Epidermal melanocyte (primary cell): Measurements from ENCODE around the gene RPTN.
"Not testable (repeated sequence)": the region's sequence is repeated elsewhere in the genome, so short reads cannot be mapped to it uniquely, and the experiment has no call there.

Experiments used
- DNase-seq: peaks from one replicate; pipeline ENCODE4 v3.0.0; 2011; ENCODE audit warnings: low spot score; ENCODE audit not compliant: insufficient read length

The RPTN gene

DNA sequence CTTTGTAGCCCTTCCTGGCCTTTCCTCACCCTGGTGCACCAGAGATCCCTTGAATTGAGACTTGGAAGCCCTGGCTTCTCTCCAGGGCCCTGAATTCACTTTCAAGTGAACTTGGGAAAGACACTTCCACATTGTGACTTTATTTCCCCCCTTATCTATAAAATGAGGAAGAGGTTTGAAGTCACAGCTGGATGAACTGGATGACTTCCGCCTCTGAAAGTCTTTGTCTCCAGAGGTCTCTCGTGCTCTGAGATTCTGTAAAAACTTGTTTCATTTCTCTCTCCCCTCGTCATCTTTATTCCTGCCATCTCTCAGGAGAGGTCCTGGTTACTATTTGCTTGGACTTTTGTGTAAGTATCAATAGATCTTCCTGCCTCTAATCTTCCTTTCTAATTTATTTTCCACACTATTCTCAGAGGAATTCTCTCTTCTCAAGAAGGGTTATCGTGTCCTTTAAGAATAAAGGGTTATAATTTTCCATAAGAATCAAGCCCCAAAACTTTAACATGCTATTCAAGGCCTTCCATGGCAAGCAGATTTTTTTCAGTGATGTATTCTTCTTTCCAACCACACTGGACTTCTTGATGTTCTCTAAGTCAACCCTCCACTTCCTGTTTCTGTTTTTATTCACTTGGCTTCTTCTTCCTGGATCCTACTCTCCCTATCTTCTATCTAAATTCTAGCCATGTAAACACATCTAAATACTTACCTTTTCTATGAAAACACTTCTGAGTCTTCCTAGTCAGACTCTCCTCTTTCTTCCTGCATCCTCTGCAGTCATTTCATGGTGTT lies 6.5 kb upstream of the RPTN start:
- no peak for DNase-seq

DNA sequence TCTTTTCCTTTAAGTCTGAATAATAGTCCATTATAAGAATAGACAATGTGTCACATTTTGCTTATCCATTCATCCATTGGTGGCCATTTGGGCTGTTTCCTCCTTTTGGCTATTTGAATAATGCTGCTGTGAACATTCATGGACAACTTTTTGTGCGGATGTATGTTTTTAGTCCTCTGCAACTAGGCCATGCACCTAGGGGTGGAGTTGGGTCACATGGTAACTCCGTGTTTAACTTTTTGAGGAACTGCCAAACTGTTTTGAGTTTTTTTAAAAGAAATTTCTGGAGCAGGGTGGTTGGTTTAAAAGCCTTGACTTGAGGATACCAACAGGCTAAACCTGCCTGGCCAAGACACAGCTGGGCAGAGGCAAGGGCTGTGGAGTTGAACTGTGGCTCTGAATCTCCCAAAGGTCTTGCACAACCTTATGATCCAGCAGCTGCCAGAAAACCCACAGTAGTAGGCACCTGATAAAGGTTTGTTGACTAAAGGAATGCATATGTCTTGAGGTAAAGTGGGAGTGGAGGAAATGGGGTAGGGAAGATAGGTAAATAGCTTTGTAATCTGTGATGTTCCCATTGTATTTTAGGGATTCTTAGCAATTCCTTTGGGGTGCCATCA lies 5.6 kb upstream of the RPTN start:
- DNase-seq: no peak

DNA sequence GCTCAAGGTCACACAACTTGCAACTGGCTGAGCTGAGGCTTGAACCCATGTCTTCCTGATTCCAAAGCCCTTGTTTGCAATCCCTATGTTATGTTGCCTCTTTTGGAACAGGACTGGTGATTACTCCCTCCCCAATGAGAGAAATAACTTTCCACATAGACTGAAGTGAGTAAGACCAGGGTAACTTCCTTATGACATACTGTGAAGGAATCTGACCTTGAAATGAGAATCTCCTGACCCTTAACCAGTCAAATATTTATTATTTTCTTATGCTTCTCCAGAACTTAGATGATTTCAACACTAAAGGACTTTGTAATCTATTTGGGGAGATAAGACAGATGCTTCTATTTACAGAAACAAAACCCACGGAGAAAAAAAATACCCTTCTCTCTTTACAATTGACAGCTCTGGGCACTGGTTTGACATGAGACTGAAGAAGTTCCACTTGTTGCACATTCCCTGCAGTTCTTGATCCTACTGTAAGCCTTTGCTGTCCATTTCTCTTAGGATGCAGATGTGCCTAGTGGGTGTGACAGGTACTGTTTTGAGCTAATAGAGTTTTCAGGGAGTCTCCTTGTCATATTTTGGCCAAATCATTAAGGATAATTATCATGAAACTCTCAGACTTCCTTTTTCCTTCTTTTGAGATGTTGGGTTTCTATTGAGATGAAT lies 3.9 kb upstream of the RPTN start:
- DNase-seq: no peak

DNA sequence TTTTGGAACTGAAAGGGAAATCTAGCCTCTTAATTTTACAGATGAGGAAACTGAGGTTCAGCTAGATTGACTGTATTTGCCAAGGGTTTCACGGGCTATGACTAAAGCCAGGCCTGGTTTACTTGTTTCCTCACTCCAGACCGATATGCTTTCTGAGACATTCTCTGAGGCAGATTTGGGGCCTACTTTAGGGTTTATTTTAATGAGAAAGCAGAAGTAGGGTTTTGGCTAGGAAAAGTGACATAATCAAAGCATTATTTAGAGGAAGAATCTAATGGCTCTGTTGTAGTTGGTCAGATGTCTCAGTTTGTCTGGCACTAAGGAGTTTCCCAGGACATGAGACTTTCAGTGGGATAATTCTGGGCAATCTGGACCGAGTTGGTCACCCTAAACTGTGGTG lies 1.5 kb upstream of the RPTN start:
- no peak for DNase-seq

DNA sequence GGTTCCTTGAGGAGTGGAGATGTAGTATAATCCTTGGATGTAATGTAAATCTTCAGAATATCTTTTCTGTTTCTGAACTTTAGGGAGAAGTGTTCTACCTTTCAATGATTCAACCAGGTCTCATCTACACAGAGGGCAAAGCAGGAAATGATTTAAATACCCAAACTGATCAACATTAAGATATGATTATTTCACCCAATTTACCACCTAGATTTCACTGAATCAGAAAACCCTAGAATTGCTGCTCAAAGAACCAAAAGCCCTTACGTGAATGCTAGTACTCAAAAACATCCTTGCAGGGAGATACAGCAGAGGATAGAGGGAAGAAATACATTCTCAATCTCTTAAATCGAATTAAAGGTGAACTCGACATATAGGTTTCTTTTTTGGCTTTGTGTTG lies 5.0 kb downstream of the RPTN start:
- no peak for DNase-seq

DNA sequence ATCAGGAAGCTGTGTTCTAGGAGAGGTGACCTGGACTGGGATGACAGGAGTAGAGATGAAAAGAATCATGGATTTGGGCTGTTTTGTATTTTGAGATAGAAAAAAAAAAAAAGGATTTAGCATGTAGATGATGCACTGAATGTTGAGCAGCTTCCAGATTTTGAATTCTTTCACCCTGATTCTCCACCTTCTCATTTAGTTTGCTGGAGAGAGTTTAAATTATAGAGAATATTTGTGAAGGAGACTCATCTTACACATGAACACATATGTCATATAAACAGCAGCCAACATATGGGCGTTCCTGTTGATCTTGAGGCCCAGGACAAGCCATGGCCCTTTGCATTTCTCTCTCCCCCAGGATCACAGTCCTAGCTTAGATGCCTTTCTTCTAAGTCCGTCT lies 7.4 kb downstream of the RPTN start:
- DNase-seq: no peak

DNA sequence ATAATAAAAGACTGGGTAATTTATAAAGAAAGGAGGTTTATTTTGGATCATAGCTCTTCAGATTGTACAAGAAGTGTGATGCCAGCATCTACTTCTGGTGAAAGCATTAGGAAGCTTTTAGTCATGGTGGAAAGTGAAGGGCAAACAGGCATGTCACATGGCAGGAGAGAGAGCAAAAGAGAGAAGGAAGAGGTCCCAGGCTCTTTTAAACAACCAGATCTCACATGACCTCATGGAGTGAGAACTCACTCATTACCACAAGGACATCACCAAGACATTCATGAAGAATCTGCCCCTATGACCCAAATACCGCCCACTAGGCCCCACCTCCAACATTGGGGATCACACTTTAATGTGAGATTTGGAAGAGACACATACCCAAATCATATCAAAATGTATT lies 10.0 kb downstream of the RPTN start:
- DNase-seq: no peak

DNA sequence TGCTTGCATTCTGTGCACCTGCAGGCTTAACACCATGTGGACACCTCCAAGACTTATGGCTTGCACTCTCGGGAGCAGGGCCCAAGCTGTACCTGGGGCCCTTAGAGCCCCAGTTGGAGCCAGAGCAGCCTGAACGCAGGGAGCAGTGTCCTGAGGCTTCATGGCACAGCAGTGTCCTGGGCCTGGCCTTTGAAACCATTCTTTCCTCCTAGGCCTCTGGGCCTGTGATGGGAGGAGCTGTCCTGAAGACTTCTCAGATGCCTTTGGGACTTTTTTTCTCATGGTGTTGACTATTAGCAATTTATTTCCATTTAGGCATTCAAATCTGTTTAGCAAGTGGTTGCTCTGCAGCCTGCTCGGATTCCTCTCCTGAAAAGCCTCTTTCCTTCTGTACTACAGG lies 11.0 kb downstream of the RPTN start:
- no peak for DNase-seq

DNA sequence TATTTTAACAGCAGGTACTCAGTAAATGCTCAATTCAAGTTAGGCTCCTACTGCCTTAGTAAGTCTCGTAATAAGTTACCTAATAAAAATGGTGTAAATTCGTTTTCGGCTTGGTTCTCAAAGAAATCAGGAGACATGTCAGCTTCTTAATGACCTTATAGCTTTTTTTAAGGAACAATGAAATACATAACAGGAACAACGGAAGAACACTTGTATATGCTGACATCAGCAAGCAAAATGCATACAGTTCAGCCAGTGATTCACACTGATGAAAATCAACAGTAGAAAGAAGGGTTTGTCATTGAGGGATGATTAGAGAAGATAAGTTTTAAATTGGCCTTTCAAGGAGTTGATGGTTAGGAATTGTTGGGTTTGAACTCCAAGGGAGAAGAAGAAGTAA lies 13.3 kb downstream of the RPTN start:
- DNase-seq: no peak

DNA sequence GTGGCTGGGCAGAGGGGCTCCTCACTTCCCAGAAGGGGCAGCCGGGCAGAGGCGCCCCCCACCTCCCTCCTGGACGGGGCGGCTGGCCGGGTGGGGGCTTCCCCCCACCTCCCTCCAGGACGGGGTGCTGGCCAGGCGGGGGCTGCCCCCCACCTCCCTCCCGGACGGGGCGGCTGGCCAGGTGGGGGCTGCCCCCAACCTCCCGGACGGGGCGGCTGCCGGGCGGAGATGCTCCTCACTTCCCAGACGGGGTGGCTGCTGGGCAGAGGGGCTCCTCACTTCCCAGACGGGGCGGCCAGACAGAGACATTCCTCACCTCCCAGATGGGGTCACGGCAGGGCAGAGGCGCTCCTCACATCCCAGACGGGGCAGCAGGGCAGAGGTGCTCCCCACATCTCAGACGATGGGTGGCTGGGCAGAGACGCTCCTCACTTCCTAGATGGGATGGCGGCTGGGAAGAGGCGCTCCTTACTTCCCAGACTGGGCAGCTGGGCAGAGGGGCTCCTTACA lies 14.3 kb downstream of the RPTN start:
- not testable (repeated sequence) for DNase-seq

DNA sequence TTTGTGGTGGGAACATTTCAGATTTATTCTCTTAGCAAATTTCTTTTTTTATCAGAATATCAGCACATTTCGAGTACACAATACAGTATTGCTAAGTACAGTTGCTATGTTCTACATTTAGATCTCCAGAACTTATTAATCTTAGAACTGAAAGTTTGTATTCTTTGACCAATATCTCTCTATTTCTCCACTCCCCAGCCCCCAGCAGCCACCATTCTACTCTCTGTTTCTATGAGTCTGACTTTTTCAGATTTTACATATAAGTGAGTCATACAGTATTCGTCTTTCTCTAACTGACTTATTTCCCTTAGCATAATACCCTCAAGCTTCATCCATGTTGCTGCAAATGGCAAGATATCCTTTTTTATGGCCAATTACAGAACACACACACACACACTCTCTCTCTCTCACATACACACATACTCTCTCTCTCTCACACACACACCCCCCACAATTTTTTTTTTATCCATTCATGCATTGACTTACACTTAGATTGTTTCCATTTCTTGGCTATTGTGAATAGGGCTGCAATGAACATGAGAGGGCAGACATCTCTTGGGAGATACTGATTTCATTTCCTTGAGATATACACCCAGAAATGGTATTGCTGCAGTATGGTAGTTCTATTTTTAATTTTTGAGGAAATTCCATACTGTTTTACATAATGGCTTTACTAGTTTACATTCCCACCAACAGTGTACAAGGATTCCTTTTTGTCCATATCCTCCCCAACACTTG lies 15.7 kb downstream of the RPTN start:
- no peak for DNase-seq

DNA sequence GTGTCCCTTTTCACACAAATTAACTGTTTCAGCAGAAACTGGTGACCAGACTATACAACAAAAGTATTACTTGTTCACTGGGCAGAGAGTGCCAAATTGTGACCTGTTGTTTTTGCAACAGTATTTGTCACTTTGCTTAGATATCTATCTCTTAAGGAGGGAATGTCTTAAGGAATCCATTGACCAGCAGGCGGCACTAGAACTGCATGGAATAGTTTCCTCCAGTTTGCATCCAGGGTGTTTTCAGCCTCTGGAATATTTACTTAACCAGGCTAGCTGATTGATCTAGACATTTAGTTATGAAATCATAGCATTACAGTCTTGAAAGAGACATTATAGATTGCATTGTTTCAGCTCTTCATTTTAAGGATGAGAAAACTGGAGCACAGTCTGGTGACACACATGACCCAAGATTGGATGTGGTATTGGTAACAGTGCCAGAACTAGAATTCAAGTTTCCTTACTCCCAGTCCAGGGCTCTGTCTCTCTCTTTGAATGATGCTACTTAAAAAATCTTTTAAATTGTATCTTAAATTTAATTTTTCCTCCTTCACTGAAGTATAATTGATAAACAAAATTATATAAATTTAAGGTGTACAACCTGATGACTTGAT lies 16.9 kb downstream of the RPTN start:
- no peak for DNase-seq

DNA sequence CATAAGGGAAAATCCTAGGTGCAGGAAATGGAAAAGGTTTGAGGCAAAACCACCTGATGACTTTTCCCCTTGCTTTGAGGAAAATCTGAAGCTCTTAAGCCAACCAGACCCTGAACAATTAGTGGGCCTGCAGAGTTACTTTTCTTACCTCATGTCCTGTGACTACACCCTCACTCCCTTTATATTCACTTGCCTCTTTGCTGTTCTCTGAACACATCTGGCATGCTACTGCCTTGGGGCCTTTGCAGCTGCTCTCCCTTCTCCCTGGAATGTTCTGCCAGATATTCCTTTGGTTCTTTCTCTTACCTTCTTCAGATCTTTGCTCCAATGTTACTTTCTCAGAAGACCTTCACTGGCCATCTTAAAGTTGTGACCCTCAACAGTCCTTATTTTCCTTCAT lies 21.8 kb downstream of the RPTN start:
- no peak for DNase-seq

DNA sequence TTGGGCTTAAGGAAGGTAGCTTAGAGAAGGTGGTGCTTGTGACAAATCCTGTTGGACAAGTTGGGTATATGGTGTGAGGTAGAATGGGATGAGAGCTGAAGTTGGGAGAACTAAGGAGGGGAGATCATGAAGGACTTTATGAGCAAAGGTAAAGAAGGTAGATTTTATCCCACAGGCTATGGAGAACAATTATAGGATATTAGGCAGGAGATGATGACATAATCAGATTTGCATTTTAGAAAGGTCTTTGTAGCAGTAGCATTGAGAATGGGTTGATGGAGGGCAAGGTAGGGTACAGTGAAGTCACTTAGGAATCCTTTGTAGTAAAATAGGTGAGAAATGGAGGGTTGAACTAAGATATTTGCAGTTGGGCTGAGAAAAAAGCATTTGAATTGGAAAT lies 28.8 kb downstream of the RPTN start:
- no peak for DNase-seq

DNA sequence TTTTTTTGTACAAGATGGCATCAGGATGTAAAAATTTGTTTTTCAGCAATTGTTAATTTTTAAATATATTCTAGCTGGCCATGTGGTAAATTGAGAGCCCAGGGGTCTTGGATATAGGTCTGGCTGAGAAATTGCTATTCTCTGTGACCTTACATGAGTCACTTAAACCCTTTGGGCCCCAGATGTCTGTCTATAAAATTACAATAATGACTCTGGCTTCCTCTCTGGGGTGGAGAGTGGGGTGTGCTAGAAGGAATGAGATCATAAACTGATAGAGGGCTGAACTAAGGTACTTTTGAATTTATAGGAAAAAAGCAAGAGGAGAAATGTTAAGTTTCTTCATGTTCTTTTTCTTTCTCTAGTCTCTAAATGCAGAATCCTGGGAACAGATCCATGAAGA lies 31.4 kb downstream of the RPTN start:
- no peak for DNase-seq

DNA sequence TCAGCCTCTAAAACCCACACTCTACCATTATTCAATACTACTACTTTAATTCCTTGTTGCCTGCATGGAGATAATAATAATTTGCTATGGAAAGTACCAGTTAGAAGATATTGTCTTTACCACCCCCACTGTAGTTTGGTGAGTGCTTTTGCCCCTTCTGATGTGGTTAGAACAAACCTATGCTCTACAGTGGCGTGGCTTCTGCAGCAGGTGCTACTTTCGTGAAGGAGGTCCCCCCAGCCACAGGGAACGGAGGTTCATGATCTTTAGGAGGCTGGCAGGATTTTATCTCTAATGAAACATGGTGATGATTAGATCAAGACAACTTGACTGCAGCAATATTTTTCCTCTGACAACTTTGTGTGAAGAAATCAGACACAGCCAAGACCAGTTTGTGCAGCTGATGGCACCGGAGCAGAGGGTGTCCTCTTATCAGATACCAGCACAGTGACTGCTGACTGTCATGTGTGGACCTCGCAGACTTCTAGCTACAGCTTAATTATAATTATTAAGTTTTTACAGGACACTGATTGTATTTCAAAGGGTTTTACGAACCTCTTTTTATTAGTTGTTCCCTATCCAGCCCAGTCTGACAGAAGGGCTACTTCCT lies 33.1 kb downstream of the RPTN start:
- no peak for DNase-seq

DNA sequence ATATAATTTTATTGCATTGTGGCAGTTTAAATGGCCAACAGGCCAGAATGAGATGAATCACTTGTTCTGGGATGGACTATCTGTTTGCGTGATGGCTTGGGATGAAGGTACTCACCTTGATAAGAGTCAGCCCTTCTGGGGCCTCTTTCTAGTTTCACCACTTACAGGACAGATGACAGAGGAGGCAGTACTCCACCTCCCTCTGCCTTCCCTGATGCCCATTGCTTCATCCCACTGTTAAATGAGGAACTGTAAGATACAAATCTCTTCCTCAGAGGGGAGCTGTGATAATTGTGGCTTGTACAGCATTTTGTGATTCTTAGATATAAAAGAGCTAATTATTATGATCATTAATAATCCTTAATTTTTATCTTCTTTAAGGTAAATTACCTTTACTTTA lies 40.1 kb downstream of the RPTN start:
- no peak for DNase-seq

DNA sequence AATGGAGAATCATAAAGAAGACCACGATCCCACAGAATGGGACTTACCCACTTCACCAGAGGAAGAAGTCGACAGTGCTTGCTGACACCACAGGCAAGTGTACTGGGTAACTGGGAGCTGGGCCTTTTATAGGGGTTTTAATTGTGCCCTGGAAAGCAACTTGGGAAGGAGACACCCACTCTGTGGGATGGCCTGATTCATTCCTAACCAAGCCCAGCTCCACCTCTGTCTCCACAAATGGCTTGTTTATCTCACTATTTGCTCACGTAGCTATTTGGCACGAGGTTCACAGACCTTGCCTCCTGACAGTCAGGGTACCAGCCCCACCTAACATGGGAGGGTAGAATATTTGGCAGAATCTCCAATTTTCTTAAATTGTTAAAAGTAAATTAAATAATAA lies 43.7 kb downstream of the RPTN start, which contains the start of gene TCHH:
Gene TCHH (minus strand): TSS at position 101 of the 400 bp plus-strand sequence. CDS start 1,364 bp downstream, outside the sequence.
- no peak for DNase-seq

DNA sequence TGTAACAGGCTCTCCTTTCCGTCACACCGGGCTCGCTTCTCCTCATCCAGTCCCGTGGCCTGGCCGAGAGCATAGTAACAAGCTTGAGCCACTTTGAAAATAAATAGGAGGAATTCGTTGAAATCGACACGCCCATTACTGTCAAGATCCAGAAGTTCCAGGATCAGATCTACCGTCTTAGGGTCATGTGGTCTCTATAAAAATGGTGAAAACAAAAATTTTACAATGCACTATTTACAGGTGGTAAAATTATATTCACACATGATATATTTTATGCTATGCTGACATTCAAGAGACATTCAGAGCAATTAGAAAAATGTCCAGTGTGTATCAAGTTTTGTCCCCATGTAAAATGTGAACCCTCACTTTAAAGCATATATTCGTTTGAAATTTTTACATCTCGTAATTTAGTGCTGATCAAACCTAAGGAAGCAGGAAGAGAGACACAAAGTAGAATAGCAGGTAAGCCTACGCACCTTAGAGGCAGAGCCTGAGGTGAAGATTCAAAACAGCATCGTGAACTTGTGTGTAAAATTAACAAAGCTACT lies 46.1 kb downstream of the RPTN start:
- DNase-seq: no peak

DNA sequence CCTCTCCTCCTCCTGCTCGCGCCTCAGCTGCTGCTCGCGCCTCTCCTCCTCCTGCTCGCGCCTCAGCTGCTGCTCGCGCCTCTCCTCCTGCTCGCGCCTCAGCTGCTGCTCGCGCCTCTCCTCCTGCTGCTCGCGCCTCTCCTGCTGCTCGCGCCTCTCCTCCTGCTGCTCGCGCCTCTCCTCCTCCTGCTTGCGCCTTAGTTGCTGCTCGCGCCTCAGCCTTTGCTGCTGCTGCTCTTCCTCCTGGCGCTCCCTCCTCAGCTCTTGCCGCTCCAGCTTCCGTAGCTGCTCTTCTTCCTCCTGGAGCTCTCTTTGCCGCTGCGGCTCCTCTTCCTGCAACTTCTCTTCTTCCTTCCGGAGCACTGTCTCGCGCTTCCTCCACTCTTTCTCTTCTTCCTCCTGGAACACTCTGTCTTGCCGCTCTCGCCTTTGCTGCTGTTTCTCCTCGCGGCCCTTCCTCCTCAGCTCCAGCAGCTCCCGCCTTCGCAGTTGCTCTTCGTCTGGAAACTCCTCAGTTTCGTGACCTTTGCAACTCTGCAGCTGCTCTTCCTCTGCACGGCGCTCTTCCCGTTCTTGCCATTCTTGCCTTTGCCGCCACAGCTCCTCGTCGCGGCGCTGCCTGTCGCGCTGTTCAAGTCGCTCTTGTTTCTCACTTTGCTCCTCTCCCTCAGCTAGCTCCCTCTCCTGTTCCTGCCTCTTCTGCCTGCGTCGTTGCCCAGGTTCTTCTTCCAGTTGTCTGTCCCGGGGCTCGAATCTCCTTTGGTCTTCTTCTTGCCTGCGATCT lies 46.7 kb downstream of the RPTN start:
- DNase-seq: no peak
